HG02885 (cell line): ENCODE measurements around the gene GOLGA7B.
"Not testable (repeated sequence)": the region's sequence is repeated elsewhere in the genome, so short reads cannot be mapped to it uniquely, and the experiment has no call there.

ENCODE experiments used
- ATAC-seq: cut with Tn5 transposase; IDR thresholded peaks from one replicate; pipeline ENCODE4 v1.9.1; 2021; ENCODE audit warnings: mild to moderate bottlenecking; ENCODE audit not compliant: unreplicated experiment, poor library complexity

Gene GOLGA7B

DNA sequence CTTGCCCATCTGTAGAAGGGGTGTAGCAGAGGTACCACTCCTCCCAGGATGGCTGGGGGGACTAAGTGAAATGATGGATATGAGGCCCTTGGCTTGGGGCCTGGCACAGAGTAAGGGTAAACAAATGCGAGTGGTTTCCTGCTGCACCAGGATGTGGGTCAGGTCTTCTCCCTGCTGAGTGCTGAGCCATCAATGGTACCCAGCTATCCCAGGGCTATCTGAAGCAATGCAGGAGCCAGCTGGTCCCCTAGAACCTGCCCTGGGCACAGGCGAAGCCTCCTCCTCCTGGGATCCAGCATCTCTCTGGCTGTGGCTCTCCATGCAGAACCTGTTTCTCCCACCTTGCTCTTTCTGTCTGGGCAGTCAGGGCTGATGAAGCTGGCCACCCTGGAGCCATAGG lies 20.9 kb upstream of the GOLGA7B start:
- ATAC-seq: no peak

GRCh38 chr10:97830064-97830463 lies 19.6 kb upstream of the GOLGA7B start:
- ATAC-seq: no peak

DNA sequence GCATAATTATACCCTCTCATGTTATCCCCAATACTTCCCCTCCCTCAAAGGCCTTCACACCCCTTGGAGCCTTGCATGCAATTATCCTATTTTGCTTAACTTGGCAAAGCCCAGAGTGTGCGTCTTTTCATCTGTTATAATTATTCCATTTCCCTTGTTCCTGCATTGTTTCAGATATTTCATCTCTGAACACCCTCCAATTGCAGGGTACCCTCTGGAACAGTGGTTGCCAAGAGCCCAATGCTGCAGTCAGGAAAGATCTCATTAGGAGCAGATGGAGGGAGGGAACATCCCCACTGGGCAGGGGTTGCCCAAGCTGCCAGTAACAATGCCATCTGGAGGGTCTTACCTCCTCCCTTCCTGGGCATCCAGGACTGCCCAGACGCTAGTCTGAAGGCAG lies 18.4 kb upstream of the GOLGA7B start:
- no peak for ATAC-seq

DNA sequence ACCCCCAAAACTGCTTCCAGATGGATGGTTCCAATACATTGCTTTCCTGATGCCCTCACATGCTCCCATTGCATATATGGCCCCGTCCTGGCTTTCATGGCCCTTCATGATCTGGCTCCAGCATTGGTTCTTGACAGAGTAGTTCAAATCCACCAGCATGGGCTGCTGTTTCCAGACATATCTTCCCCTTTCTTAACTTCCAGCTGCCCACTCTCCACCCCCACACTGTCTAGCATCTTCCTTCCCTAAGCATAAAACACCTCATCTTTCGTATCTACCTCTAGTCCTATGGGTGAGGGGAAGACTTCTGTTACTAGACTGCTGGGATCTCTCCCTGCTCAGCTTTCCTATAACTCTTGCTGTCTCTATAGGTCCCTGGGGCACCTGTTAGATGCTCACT lies 13.2 kb upstream of the GOLGA7B start:
- ATAC-seq: no peak

DNA sequence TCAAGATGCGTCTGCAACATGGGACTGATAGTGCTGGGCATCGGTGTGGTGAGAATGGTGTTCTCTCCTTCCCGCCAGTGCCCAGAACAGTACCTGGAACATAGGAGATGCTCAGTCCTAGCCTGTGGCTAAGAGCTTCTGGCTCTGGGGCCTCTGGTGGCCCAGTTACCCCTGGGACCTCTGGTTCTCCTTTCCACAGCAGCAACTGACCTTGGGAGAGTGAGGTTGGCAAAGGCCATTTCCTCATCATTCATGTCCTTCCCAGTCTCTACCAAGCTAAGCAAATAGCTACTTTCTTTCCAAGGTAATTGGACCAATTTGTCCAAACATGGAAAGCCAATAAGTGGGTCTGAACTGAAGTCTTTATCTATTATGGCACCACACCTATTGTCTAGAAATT lies 11.6 kb upstream of the GOLGA7B start:
- no peak for ATAC-seq

DNA sequence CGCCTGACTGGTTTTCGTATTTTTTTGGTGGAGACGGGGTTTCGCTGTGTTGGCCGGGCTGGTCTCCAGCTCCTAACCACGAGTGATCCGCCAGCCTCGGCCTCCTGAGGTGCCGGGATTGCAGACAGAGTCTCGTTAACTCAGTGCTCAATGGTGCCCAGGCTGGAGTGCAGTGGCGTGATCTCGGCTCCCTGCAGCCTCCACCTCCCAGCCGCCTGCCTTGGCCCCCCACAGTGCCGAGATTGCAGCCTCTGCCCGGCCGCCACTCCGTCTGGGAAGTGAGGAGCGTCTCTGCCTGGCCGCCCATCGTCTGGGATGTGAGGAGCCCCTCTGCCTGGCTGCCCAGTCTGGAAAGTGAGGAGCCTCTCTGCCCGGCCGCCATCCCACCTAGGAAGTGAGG lies 8.5 kb upstream of the GOLGA7B start:
- ATAC-seq: not testable (repeated sequence)

DNA sequence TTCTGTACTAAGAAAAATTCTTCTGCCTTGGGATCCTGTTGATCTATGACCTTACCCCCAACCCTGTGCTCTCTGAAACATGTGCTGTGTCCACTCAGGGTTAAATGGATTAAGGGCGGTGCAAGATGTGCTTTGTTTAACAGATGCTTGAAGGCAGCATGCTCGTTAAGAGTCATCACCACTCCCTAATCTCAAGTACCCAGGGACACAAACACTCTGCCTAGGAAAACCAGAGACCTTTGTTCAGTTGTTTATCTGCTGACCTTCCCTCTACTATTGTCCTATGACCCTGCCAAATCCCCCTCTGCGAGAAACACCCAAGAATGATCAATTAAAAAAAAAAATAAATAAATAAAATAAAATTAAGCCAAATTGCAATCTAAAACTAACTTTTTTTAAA lies 7.5 kb upstream of the GOLGA7B start:
- not testable (repeated sequence) for ATAC-seq

- no peak for ATAC-seq
Measured at GRCh38 chr10:97842656-97843280, 6.9 kb upstream of the GOLGA7B start.

GRCh38 chr10:97843281-97843671 lies 6.4 kb upstream of the GOLGA7B start:
- no peak for ATAC-seq

DNA sequence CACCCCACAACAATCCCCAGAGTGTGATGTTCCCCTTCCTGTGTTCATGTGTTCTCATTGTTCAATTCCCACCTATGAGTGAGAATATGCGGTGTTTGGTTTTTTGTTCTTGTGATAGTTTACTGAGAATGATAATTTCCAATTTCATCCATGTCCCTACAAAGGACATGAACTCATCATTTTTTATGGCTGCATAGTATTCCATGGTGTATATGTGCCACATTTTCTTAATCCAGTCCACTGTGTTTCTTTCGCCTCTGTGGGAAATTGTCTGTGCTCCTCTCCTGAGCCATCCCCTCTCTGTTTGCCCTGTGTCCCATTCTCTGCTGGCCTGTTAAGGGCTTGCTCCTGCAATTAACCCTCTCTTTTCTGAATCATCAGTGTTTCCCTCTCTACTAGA lies 5.7 kb upstream of the GOLGA7B start:
- not testable (repeated sequence) for ATAC-seq

GRCh38 chr10:97844678-97845077 lies 5.0 kb upstream of the GOLGA7B start:
- ATAC-seq: no peak

DNA sequence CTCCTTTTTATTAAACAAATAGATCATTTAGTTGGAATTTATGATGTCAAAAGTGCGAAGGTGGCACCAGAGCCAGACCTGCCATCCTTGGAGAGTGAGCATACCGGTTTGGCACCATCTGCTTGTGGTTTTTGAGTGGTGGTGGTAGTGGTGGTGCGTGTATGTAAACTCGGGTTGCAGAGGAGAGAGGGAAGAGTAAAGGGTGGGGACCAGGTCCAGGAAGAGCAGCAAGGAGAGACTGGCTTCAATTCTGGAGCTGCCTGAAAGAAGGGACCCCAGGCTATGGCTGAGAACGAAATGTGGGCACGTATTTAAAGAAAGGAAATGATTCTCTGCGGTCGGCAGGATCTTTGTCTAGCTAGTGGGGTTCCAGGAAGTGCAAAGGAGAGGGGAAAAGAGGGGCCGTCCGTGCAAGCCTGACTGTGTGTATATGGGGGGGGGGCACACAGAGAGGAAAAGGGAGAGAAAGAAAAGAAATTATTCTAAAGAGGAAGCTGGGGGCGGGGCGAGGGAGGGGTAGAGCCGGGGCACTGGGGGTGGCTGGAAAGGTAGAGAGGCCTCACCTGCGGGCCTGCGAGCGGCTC lies 448 bp upstream of the GOLGA7B start:
- ATAC-seq: peak; percentile 9

GRCh38 chr10:97850446-97850845 lies 803 bp downstream of the GOLGA7B start:
- ATAC-seq: no peak

- ATAC-seq: no peak
Measured at GRCh38 chr10:97851341-97852001, 1.8 kb downstream of the GOLGA7B start.

GRCh38 chr10:97852277-97852676 lies 2.6 kb downstream of the GOLGA7B start:
- no peak for ATAC-seq

DNA sequence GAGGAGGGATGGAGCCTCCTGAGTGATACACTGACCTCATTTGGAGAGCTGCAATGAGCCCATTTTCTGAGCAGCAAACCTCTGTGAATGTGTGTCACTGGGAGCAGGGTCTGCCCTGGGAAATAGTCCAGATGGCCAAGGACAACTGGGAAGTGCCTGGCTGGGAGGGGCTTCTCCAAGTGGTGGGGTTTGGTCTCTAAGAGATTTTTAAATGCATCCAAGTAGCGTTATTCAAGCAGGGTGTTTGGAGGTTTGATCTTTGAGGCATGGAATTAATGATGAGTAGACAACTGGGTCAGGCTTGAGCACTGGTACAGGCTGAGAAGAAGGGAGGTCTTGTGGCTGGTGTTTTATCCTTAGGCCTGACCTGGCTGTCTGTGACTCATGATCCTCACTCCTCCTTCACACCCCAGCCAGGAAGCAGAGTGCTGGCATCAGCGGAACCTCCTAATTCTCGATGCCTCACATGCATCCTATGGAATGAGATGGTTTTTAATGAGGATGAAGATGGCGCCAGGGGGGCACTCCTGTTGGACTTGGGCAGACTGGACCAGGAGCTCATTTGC lies 3.3 kb downstream of the GOLGA7B start:
- ATAC-seq: no peak

DNA sequence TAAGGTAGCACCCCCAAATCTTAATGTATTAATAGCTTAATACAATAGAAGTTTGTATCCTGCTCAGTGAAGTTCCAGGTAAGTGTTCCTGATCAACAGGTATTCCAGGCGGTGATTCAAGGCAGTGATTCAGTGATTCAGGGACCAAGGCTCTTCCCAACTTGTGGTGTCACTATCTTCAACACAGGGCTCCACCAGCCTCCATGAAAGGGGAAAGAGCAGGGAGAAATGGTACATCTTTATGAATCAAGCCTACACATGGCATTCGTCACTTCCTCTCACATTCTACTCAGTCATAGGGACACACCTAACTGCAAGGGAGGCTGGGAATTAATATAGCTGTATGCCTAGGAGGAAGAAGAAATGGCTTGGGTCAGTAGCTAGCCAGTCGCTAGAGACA lies 5.1 kb downstream of the GOLGA7B start:
- no peak for ATAC-seq

DNA sequence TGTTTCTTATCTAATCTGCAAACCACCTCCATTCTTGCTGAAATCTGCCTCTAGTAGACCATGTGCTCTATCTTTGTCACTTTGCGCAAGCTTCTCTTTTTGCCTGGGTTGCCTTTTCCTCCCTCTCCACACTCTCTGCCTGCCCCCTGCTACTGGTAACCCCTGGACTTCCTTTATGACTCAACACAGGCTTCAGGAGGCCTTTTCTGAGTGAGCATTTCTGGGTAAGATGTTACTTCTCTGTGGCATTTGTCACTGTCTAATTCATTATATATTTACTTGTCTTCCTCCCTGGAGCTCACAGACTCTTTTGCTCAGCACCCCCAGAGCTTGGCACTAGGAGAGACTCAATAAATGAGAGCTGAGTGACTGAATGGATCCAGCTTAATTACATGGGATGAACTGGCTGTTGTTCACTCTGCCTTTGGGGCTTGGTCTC lies 8.4 kb downstream of the GOLGA7B start:
- no peak for ATAC-seq

GRCh38 chr10:97861097-97861750 lies 11.6 kb downstream of the GOLGA7B start:
- ATAC-seq: no peak

DNA sequence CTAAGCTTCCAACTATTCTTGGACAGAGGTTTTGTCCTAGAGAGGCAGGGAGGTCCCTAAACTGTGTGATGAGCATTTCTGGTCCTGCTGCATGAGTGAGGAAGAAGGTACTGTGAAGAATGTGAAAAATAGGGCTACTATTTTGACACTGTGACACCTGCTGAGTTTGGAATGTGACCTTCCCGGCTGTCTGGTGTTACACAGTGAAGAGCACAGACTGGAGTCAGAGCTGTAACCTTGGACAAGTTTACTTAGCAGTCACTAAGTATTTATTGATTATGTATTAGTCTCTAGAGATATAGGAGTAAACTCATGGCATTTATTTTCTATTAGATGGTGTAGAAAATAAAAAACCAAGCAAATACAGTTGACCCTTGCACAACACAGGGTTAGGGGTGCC lies 12.3 kb downstream of the GOLGA7B start:
- no peak for ATAC-seq

- no peak for ATAC-seq
Measured at GRCh38 chr10:97863808-97864207, 14.2 kb downstream of the GOLGA7B start.
